CD1c-positive myeloid dendritic cell (primary cell): ENCODE measurements around the gene CDK15.
A peak's percentile ranks its signal among the peaks of the same experiment; 100 is the strongest.
"Not testable (repeated sequence)": the region's sequence is repeated elsewhere in the genome, so short reads cannot be mapped to it uniquely, and the experiment has no call there.

Source experiments
- DNase-seq: peaks from one replicate; pipeline ENCODE4 v3.0.0-alpha.2; 2016; ENCODE audit errors: extremely low spot score

The CDK15 gene

DNA sequence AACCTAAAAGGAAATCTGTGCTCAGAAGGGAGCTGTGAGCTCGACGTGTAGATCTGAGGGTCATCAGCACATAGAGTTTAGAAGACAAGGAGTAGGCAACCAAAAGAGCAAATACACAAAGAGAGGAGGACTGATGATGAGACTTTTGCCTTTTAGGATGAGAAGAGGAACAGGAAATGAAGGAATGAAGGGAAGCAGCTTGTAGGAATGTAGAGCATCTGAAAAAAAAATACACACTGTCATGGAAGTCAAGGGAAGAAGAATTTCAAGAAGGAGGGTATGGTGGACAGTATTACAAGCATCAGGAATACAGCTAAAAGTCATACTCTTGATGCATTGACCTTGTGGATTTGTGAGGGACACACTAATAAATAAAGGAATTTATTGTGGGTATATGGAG lies 21.9 kb downstream of the CDK15 start:
- no peak for DNase-seq

DNA sequence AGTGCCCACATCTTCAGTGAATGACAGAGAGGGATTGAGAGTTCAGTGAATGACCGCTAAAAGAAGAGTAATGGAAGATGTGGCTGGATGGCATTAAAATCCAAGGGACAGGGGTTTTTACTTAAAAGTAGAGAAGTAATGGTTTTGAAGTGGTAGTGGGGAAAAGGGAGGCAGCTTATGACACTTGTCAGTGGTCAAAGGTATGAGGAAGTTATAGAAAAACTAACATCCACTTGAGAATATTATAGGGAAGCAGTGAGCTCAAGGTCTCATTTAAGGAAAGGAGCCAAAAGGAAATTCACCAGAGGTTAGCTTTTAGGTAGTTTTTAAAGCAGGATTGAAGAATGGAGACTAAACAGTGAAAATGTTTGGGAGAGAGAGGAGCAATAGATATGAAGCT lies 24.3 kb downstream of the CDK15 start:
- DNase-seq = no peak

DNA sequence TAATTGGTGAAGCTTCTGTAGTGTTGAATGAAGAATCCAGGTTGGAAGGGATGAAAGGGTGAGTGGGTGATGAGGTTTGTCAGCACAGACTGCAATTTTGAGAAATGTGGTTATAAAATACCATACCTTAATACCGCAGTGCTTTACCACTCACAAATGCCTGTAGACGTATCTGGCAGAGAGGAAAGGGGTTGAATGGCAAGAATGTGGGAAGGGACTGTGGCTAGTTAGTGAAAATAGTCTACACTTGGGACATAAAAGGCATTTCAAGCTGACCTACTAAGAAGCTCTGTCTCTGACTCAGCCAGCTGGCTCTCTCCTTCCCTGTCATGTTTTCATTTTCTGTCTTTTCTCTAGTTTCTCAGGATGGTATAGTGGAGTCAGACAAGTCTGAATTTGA lies 25.1 kb downstream of the CDK15 start:
- DNase-seq = no peak

DNA sequence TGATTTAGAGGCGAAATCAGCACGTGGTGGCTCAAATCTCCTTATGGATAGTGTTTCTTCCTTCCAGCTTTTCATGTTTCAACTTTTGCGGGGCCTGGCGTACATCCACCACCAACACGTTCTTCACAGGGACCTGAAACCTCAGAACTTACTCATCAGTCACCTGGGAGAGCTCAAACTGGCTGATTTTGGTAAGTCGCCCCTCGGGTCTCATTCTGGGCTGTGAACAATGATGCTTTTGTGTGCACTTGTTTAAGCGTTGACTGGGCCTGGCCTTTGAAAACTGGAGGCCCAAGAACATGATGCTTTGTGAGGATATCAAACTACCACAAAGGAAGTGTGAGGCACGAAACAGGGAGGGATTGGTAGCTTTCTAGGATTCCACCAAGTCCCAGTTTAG lies 27.4 kb downstream of the CDK15 start:
- DNase-seq = no peak

DNA sequence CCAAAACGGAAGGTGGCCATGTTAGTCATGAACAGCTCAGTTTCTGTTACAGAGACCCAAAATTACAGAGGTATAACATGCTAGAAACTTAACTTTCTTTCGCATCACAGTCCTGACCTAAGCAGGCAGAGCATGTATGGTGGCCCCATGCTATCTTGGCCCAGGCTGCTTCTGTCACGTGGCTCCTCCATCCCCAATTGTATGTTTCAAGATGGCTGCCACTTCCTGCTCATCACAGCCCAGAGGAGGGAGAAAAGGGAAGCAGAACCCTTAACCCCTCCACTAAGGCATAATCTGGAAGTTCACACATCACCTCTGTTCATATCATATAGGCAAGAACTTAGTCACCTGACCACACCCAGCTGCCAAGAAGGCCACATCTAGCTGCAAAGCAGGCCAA lies 28.7 kb downstream of the CDK15 start:
- no peak for DNase-seq

DNA sequence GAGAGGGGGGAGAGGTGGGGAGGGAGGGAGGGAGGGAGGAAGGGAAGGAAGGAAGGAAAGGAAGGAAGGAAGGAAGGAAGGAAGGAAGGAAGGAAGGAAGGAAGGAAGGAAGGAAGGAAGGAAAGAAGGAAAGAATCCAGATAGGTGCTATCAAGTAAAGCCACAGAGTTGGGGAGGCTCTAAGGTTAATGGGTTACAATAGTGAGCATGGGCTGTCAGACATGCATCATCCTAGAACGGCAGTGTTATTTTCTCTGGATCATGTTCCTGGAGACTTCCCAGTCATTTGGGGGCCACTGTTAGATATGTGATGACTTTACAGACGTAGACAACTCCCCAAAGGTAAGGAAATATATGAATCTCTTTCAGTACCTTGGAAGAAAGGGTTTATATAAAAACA lies 31.1 kb downstream of the CDK15 start:
- no peak for DNase-seq

DNA sequence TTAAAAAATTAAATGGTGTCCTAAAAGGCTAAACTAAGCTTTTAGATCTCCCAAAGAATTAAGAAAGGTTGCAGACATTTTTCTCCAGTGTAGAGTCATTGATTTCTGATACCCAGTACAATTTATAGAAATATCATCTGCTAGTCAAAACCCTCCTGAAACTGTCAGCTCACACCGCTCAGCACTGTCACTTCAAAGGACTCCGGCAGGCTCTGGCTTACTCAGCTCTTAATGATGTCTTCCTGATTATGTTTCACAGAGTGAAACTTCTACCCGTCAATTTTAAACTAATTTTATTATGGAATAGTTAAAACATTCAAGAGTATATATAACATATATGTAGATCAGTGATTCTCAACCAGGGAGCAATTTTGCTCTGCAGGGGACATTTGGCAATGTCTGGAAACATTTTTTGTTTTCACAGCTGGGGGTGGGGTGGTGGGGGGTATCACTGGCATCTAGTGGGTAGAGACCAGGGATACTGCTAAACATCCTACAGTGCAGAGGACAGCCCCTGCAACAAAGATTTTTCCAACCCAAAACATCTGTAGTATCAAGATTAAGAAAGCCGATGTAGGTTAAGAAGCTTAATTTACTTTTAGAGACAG lies 31.6 kb downstream of the CDK15 start:
- no peak for DNase-seq

DNA sequence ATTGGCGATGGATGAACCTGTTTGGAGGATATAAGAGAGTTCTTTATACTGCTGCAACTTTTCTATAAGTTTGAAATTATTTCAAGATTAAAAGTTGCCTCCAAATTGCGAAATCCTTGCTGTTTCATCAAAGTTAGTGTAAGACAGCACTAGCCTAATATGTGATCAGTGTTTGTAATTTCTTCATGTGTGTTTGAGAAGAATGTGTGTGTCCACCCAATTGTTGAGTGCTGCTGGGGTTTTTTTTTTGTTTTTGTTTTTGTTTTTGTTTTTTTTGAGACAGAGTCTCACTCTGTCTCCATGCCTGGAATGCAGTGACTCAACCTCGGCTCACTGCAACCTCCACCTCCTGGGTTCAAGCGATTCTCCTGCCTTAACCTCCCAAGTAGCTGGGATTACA lies 33.4 kb downstream of the CDK15 start:
- DNase-seq = no peak

DNA sequence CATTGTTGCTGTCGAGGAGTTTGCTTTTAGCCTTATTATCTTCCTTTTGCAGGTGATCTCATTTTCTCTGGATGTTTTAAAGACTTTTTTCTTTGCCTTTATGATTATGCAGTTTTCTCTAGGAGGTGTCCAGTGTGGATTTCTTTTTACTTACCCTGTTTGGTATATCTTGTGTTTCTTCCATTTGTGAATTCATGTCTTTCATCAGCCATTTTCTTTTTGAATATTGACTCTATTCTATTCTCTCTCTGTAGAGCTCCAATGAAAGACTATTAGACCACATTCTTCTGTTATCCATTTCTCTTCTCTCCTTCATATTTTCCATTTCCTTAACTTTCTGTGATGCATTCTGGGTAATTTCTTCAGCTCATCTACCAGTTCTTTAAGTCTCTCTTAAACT lies 34.4 kb downstream of the CDK15 start:
- no peak for DNase-seq

DNA sequence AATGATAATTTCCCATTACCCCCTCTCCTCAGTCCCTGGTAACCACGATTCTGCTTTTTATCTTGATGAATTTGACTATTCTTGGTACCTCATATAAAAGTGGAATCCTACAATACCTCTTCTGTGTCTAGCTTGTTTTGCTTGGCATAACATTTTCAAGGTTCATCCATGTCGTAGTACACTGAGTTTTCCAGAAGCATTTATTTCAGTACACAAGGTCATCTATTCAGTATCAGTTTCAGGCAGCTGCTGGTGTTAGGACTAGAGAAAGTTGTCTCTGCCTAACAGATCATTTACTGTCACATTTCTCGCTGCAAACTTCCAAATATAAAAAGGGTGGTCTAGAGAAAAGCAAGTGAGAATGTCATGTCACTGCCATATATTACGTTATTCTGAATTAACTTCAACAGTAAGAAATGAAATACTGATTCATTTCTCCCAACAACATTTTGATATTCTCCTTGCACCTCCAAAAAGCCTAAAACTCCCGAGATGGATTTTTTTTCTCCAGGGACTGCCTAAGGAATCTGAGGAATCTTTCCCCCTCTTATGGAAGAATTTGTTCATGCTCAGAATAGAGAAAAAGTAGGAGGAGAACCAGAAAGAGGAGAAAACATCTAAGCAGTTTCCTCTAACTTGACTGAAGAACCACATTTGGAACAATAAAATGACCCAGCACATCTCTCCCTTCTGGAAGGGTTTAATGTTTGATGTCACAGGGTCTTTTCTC lies 36.0 kb downstream of the CDK15 start:
- DNase-seq = no peak

DNA sequence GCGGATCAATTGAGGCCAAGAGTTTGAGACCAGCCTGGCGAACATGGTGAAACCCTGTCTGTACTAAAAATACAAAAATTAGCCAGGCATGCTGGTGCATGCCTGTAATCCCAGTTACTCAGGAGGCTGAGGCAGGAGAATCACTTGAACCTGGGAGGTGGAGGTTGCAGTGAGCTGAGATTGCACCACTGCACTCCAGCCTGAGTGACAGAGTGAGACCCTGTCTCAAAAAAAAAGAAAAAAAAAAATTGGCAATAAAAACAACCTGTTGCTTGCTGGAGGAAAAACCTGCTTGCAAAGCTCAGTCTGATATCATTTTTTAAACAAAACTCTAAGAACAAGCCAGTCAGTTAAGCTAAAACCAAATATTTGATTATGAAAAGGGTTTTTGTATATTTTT lies 38.6 kb downstream of the CDK15 start:
- DNase-seq = not testable (repeated sequence)

DNA sequence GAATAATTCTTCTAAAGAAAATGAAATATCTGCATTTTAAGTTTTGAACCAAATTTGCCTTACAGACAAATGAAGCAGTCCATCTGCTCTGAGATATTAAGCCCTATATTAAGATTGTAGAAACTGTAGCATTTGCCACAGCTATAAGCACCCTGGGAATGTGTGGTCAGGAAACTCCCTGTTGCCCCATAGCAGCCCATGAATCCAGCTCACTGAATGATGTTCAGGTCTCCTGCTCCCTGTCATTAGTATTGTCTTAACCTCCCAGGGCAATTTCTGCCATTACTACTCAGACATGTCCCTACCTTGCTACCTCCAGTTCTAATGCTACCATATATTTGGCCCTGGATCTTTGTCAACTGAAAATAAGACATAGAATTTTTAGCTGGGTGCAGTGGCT lies 41.1 kb downstream of the CDK15 start:
- DNase-seq = no peak

DNA sequence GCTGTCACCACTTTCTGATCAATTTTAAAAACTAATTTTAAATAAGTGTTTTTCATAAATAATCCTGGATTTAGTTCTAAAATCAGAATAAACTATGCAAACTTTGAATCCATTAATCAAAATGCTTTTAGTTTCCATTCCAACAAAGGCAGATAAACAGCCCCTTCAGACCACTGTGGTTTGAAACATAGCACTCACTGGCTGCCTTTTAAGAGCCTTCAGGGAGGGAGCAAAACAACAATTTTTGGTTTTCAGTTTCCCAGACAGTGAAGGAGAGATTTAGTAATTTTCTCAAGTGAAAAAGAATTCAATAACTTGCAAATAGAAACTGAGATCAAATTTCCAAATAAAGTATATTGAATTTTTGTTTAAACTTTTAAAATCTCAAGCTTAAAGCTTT lies 46.1 kb downstream of the CDK15 start:
- no peak for DNase-seq

DNA sequence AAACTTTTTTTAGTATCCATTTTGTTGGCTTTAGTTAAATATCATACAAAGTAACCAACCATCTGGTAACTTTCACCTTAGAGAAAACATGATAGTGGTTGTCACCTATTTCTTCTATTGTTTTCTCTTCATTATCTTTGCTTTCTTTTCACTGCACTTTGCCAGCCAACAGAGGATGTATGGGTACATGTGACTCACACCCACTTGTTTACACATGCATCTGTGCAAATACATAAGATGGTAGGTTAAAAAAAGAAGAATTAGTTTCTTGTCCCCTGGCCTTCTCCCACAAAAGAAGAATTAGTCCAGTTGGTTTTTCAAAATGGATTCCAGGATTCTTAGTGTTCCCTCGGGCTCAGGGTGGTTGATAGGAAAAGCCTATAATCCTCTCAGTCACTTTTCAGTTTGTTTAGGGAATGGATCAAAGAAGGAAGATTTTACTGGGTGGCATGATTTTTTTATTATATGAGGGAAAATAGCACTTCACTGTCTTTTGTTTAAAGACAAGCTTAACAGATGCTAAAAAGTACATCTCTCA lies 46.6 kb downstream of the CDK15 start:
- DNase-seq = no peak

DNA sequence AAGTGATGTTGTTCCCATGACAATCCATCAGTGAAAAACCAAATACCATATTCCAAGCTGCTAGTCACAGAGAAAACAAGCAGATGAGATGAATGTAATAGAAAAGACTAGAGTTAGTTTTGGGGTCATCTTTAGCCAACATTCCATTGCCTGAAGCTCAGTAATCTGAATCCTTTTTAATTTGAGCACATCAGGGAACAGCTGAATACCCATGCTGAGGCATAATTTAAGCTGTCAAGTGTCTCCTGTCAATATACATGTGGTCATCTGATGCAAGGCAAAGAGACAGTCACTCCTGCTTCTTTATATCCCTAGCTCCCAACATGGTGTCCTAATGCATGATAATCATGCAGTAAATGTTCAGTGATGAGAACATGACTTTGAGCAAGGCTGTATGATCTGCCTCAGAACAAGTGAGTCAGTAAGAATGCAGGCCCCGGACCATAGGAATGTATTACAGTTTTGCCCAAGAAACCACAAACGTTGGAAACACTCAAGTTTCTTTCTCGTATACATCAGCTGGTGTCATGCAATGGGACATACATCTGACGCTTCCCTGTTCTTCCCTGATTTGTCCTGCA lies 48.0 kb downstream of the CDK15 start:
- no peak for DNase-seq

DNA sequence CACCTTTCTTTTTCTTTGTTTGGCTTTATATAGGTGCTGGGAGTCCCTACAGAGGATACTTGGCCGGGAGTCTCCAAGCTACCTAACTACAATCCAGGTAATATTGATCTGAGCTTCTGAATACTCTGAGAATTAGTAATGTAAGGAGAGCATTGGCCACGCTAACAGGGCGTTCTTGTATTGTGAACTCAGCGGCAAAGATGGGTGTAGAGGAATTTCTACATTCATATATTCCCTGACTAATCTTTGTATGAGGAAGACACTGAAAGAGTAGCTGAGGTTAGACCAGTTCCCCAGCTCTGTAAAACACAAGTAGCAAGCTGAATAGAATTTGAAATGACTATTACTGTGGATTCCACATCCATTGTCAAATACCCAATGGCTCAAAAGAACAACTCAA lies 48.5 kb downstream of the CDK15 start:
- DNase-seq = no peak

DNA sequence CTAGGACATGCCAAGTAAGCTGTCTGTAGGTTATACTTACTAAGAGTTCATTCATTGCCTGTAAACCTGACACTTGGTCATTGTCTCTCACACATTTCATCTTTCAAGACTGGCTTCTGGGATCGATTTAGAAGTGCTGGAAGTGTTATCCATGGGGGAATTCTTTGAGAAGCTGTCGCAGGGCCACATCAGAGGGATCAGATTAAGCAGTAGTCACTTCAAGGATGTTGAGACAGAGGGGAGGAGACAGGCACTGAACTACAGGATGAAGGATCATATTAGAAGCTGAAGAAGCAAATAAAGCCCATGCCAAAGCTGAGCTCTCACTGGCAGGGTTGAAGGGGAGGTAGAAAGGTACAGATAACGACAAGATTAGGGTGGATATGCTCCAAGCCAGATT lies 49.0 kb downstream of the CDK15 start:
- no peak for DNase-seq

DNA sequence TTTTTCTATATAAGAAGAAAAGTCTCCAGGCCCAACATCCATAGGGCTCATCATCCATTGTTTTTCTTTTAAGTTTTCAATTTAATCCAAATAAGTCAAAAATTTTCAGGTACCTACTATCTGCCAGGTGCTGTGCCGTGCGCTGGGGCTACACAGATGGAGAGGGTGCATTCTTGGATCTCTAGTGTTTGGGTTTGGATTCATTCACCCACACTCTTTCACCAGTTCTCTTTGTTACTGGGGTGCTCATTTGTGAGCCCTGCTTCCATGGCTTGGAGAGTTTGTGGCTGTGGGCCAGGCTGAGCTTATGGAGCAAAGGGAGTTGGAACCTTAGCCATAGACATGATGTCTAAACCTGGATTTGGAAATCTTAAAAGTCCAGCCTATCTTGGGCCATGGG lies 51.0 kb downstream of the CDK15 start:
- DNase-seq = no peak

DNA sequence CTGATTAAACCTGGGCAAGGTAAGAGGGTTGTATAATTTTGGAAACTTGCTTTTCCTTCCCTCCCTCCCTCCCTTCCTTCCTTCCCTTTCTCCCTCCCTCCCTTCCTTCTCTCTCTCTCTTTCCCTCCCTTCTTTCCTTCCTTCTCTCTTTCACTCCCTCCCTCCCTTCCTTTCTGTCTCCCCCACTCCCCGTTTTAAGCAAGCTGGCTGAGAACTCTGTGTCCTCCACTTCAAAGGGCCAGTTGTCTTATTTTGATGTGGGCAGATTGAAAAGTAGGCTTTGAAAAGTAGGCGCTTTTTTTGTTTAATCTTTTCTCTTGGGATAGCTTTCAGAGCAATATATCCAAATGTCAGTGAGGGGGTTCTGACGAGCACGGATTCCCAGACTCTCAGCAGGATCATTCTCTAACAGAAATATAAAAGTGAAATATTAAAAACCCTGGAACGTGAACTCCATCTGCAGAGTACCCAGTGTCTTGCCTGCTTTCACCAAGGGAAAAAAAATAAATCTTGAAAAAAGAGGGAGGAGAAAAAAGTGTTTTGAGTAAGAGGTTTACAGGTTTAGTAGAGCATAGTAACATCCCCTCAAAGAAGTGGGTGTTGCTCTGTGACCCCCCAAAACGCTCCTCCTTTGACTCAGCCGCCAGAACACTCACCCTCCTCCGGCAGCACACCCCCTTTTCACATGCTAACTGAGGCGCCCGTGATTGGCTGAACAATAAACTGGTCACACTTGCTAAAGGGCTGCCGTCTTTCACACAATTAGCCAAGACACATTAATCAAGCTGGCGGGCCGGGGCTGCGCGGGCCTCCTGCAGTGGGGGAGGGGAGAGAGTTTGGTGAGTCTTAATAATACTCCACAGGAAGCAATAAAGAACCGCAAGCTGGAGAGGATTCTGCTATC lies 52.2 kb downstream of the CDK15 start:
- DNase-seq = no peak

DNA sequence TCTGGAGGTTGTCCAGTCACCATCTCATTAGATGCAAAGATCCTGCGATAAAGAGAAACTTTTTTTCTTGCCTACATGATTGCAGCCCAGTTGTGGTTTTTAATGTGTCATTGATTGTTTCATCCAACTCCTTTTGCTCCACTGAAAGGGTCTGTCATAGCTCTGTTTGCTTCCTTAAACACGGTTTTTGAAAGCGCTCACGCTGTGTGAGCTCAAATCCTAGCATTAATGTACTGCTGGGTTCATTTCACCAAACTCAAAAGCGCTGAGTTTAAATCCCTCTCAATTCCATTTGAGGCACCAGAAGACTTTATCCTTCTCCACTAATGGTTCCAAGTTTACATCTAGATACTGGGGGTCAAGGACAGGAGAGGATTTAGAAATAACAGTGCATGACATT lies 53.6 kb downstream of the CDK15 start:
- DNase-seq = no peak

DNA sequence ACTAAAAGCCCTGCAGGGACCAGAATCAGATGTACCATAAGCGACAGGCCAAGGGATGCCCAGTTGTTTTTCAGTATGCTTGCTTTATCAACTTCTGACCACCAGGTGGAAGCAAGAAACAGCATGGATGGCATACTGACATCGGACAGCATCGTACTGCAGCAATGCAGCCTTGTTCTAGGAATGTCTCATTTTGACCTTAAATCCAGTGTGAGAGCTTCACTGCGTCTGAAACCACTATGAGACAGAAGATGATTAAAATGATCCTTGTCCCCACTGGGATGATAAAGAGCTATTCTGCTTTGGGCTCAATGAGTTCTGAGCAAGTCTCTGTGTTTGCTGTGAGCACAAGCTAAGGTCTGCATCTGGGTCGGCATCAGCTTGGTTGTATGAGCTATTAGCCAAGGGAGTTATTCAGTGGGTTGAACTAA lies 54.3 kb downstream of the CDK15 start:
- peak; percentile 63 for DNase-seq

DNA sequence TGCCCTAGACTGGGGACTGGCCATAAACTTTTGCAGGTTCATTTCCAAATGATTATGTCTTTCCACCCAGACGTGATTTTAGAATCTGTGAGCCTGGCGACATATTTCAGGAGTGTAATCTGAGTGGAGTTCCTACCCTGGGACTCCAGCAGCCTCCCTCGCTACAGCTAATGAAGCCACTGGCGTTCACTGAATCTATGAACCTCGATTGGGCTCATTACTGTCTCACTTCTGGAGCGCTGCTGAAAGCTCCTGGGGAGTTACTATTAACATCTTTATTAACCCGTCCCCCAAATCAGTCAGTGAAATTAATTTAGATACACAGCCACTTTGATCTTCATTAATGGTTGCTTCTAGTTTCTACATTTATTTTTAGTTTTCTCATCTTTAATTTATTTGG lies 56.5 kb downstream of the CDK15 start:
- no peak for DNase-seq
